Lung (tissue), 12 donors: ENCODE results near the gene SLC28A1. TPM values are rescaled to one million over a fixed set of nuclear protein-coding genes. Genes with fewer than 3 reads are reported as not detected.

Experiments used
- ATAC-seq: fragments of 200-7000 bp; cut with Tn5 transposase; one replicate; pipeline ENCODE4 v1.9.1; 2020; ENCODE audit warnings: moderate number of reproducible peaks; ENCODE audit not compliant: insufficient read depth, low FRiP score
- DNase-seq, 3 donors: peaks; one replicate each; pipeline ENCODE4 v3.0.0-alpha.2; 2013 to 2017
- H3K27ac ChIP-seq, 2 donors: one replicate each; pipeline ENCODE4 v1.5.1; 2013; ENCODE audit warnings: mild to moderate bottlenecking in 2 of 2, moderate library complexity in 2 of 2, control low read depth in 1 of 2, inconsistent platforms in 1 of 2, low read depth in 1 of 2, low read length in 1 of 2
- H3K27me3 ChIP-seq, 3 donors: one replicate each; pipeline ENCODE4 v1.5.1; 2013; ENCODE audit warnings: low read length in 2 of 3; ENCODE audit not compliant: control insufficient read depth in 3 of 3, insufficient read depth in 3 of 3
- H3K36me3 ChIP-seq, 4 donors: one replicate each; pipeline ENCODE4 v1.5.1; 2013; ENCODE audit warnings: low read length in 4 of 4, mild to moderate bottlenecking in 1 of 4, moderate library complexity in 1 of 4; ENCODE audit not compliant: control insufficient read depth in 4 of 4, insufficient read depth in 4 of 4
- H3K4me1 ChIP-seq, 5 donors: one replicate each; pipeline ENCODE4 v1.5.1; 2013; ENCODE audit warnings: low read length in 5 of 5, mild to moderate bottlenecking in 2 of 5, moderate library complexity in 1 of 5; ENCODE audit not compliant: control insufficient read depth in 5 of 5, insufficient read depth in 5 of 5
- H3K4me3 ChIP-seq: one replicate; pipeline ENCODE4 v1.5.1; 2013; ENCODE audit warnings: mild to moderate bottlenecking, control low read depth, moderate library complexity
- H3K9ac ChIP-seq, 2 donors: one replicate each; pipeline ENCODE4 v1.5.1; 2013; ENCODE audit warnings: low read length in 2 of 2, control low read depth in 1 of 2; ENCODE audit not compliant: insufficient read depth in 1 of 2
- H3K9me3 ChIP-seq, 4 donors: one replicate each; pipeline ENCODE4 v1.5.1; 2013; ENCODE audit warnings: low read length in 3 of 4, mild to moderate bottlenecking in 1 of 4, moderate library complexity in 1 of 4; ENCODE audit not compliant: control insufficient read depth in 4 of 4, insufficient read depth in 3 of 4
- CTCF ChIP-seq: IDR thresholded peaks from 2 replicates; pipeline ENCODE4 v1.5.1; 2012; ENCODE audit warnings: mild to moderate bottlenecking; ENCODE audit errors: control extremely low read depth, extremely low read depth
- WGBS, 2 donors: extraction: QIAGEN DNeasy Blood & Tissue Kit; methylation state at CpG; one replicate each; pipeline ENCODE4 v1.1.7; 2013; 5-methylcytosine and 5-hydroxymethylcytosine counted together
- polyA plus RNA-seq, 2 donors: library from polyadenylated mRNA; stranded (reverse); fragments of 200-250 nt; gene quantifications; one replicate each; pipeline ENCODE4 v1.2.1, GENCODE V29; 2013
- total RNA-seq, 2 donors: library from RNA; depleted of rRNA in 1 of 2; stranded (reverse); fragments of >200 nt in 1 of 2; gene quantifications; one replicate each; pipeline ENCODE4 v1.2.1, GENCODE V29; 2014 to 2021
- donor health status: control.
- donor health status: control.
- donor health status: Bipolar disorder and iron deficiency.
- donor health status: healthy.
- donor health status: DM: yes; HTN: yes; CAD: no.

The SLC28A1 gene
- total and polyA plus RNA-seq, 4 donors: 0.06 TPM; not detected in 3

DNA sequence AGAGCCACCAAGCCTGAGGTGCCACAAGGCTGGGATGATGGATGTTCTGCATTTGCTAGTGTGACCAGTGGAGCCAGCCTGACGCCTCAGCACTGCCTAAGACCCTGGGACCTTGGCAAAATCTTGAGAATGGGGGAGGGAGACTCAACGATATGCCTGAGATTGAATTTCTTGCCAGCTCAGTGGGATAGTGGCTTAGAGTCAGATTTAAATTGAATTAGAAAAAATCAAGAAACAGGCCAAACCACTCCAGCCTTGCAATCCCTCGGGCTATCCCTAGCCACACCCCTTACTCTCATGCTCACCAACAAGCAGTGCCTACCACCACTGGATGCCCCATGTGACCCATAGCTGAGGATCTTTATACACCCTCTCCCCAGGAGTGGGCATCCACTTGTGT, 78.5 kb downstream of the SLC28A1 start:
- no peak overlapping the region for H3K9ac ChIP-seq
- H3K27ac ChIP-seq: no peak overlapping the region
- H3K36me3 ChIP-seq: no peaks in the 10 kb centered on the region
- 73 to 83% methylated on average over 3 of the region's 3 CpGs for WGBS, 2 donors
- H3K27me3 ChIP-seq: no peaks in the 10 kb centered on the region
- peaks cover 0 to 3% (median 1%) of the 10 kb centered on the region in 4 donors for H3K9me3 ChIP-seq
- ATAC-seq: no peak
- H3K4me1 ChIP-seq: no peaks in the 10 kb centered on the region
- no peak overlapping the region for H3K4me3 ChIP-seq
- no peak for TF ChIP-seq CTCF
- peak in 2 of 3 donors; percentile 30 to 59 for DNase-seq

GRCh38 chr15:84967380-84967779, 82.9 kb downstream of the SLC28A1 start:
- no peaks in the 10 kb centered on the region for H3K27me3 ChIP-seq
- no peak overlapping the region for H3K27ac ChIP-seq
- 54 to 62% methylated on average over 3 of the region's 3 CpGs for WGBS, 2 donors
- H3K4me1 ChIP-seq: no peaks in the 10 kb centered on the region
- H3K36me3 ChIP-seq: no peaks in the 10 kb centered on the region
- no peak overlapping the region for H3K9ac ChIP-seq
- TF ChIP-seq CTCF: no peak
- peaks cover 0 to 3% (median 1%) of the 10 kb centered on the region in 4 donors for H3K9me3 ChIP-seq
- H3K4me3 ChIP-seq: no peak overlapping the region
- no peak for ATAC-seq
- DNase-seq: no peak

- H3K36me3 ChIP-seq: no peaks in the 10 kb centered on the region
- no peak overlapping the region for H3K27ac ChIP-seq
- H3K9ac ChIP-seq: no peak overlapping the region
- no peak for TF ChIP-seq CTCF
- H3K9me3 ChIP-seq: peaks cover 0 to 3% (median 1%) of the 10 kb centered on the region in 4 donors
- H3K4me3 ChIP-seq: no peak overlapping the region
- ATAC-seq: no peak
- DNase-seq: no peak
- WGBS, 2 donors: 92 to 96% methylated on average over 3 of the region's 3 CpGs
- H3K27me3 ChIP-seq: no peaks in the 10 kb centered on the region
- H3K4me1 ChIP-seq: no peaks in the 10 kb centered on the region
Measured at GRCh38 chr15:84968301-84968700, 83.8 kb downstream of the SLC28A1 start.

DNA sequence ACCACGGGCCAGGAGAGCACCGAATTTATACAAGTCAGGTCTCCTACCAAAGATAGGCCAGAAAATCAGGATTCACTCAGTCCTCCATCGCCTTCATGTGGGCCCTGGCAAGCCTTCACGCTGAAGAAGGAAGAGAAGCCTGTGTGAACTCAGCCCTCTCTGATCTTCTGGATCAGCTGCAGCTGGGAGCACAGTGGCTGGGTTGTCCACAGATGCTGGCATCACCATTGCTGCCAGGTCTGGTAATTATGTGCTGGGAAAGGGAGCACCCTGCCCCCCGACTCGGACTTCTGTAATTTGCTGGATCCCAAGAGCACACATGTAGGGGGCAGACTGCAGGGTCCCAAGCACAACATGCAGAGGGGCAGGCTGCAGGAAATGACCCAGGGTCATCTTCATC, 84.8 kb downstream of the SLC28A1 start:
- no peaks in the 10 kb centered on the region for H3K36me3 ChIP-seq
- WGBS, 2 donors: 69 to 76% methylated on average over 6 of the region's 6 CpGs
- H3K27ac ChIP-seq: no peak overlapping the region
- ATAC-seq (no peak), DNase-seq (no peak)
- no peak overlapping the region for H3K4me3 ChIP-seq
- H3K9ac ChIP-seq: no peak overlapping the region
- no peak for TF ChIP-seq CTCF
- no peaks in the 10 kb centered on the region for H3K4me1 ChIP-seq
- peaks cover 0 to 3% (median 1%) of the 10 kb centered on the region in 4 donors for H3K9me3 ChIP-seq
- no peaks in the 10 kb centered on the region for H3K27me3 ChIP-seq
